B cell (primary cell): ENCODE data around the gene MYDGF.

Source experiments
- CTCF ChIP-seq: fragments of 200-600 bp; IDR thresholded peaks from one replicate; pipeline ENCODE4 v1.8.0; 2022; ENCODE audit warnings: antibody characterized with exemption, mild to moderate bottlenecking
- EZH2 ChIP-seq: IDR thresholded peaks from 2 replicates; pipeline ENCODE4 v1.6.1; 2012; ENCODE audit warnings: borderline replicate concordance, low read depth, mild to moderate bottlenecking, moderate library complexity, low read length; ENCODE audit not compliant: insufficient read depth, poor library complexity, severe bottlenecking

- no peak for TF ChIP-seq CTCF
- no peak for TF ChIP-seq EZH2
Measured at GRCh38 chr19:4652075-4652474, 18.1 kb downstream of the MYDGF start.
